ENCODE results near the gene SPOCK3.

SPOCK3 gene

DNA sequence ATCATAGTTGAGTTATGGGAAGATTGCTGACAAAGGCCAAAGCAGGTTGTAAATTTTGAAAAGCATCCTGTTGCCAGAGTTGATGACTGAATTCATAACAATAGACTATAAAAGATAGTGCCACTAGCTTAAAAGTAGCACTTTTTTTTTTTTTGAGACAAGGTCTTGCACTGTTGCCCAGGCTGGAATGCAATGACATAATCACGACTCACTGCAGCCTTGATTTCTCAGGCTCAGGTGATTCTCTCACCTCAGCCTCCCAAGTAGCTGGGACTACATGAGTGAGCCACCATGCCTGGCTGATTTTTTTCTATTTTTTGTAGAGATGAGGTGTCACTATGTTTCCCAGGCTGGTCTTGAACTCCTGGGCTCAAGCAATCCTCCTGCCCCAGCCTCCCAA is 122.7 kb downstream of the SPOCK3 start (continued):
- TF ChIP-seq CSRNP3 (CRISPR knock-in tag; IDR thresholded peaks at IDR 0.05) = no peak
- TF ChIP-seq ZC3H10 (CRISPR knock-in tag; IDR thresholded peaks at IDR 0.05) = no peak
- no peak for TF ChIP-seq TCF4 (CRISPR knock-in tag; IDR thresholded peaks at IDR 0.05; ENCODE audit: borderline replicate concordance)
- TF ChIP-seq ZFP3 (CRISPR knock-in tag; IDR thresholded peaks at IDR 0.05) = no peak

DNA sequence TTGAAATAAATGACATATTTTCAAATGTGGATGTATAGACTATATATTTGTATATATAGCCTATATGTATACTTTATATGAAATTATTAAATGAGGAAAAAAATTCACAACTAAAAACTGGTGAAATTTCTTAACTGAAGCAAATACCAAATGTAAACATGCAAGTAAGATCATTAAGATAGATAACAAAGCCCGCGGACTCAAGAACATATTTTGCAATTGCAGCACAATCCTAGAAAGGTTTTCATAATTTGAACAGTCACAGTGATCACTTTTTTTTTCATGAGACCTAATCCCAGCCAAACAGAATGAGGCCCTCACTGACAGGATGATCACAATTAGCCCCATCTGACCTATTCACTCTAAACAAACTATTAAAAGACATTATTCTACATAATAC is 123.2 kb downstream of the SPOCK3 start:
- no peak for TF ChIP-seq ESRRG (CRISPR knock-in tag; IDR thresholded peaks at IDR 0.05)
- no peak for TF ChIP-seq ARNTL (CRISPR knock-in tag; IDR thresholded peaks at IDR 0.05; ENCODE audit: borderline replicate concordance, low read depth)
- TF ChIP-seq RARB (CRISPR knock-in tag; IDR thresholded peaks at IDR 0.05) = no peak
- TF ChIP-seq CSRNP3 (CRISPR knock-in tag; IDR thresholded peaks at IDR 0.05) = no peak
- no peak for TF ChIP-seq GLIS3 (CRISPR knock-in tag; IDR thresholded peaks at IDR 0.05)
- ATAC-seq = no peak

DNA sequence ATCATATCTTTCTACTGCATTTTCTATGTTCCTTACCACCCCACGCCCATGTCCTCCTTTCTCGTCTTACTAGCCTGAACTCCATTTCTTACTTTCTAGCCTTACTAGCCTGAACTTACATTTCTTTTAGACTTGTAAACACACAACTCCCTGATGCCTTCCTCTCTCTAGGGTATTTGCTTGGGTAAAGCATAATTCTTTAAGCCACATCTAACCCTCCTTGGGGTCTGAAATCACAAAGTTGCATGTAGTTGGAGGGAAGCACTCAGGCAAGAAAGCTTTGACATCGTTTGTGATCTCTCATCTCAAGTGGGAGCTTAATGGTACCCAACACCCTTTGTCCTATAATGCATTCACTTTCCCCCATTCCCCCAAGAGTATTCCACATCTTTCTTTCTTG is 124.4 kb downstream of the SPOCK3 start:
- TF ChIP-seq ZNF70 (CRISPR knock-in tag; IDR thresholded peaks at IDR 0.05) (no peak), SNAI2 (CRISPR knock-in tag; IDR thresholded peaks at IDR 0.05) (no peak), PATZ1 (CRISPR knock-in tag; IDR thresholded peaks at IDR 0.05; ENCODE audit: borderline replicate concordance) (no peak), ARNTL (CRISPR knock-in tag; IDR thresholded peaks at IDR 0.05; ENCODE audit: borderline replicate concordance, low read depth) (no peak), ZFP30 (CRISPR knock-in tag; IDR thresholded peaks at IDR 0.05) (no peak), ISL1 (CRISPR knock-in tag; IDR thresholded peaks at IDR 0.05) (no peak), CSDC2 (CRISPR knock-in tag; IDR thresholded peaks at IDR 0.05) (no peak), CSRNP3 (CRISPR knock-in tag; IDR thresholded peaks at IDR 0.05) (no peak), RARB (CRISPR knock-in tag; IDR thresholded peaks at IDR 0.05) (no peak), ZC3H10 (CRISPR knock-in tag; IDR thresholded peaks at IDR 0.05) (no peak), ESRRG (CRISPR knock-in tag; IDR thresholded peaks at IDR 0.05) (no peak), ZNF8 (CRISPR knock-in tag; IDR thresholded peaks at IDR 0.05) (no peak), GLIS3 (CRISPR knock-in tag; IDR thresholded peaks at IDR 0.05) (no peak), ZFP3 (CRISPR knock-in tag; IDR thresholded peaks at IDR 0.05) (no peak), OSR1 (CRISPR knock-in tag; IDR thresholded peaks at IDR 0.05) (no peak)
- TF ChIP-seq, protein P1, sequence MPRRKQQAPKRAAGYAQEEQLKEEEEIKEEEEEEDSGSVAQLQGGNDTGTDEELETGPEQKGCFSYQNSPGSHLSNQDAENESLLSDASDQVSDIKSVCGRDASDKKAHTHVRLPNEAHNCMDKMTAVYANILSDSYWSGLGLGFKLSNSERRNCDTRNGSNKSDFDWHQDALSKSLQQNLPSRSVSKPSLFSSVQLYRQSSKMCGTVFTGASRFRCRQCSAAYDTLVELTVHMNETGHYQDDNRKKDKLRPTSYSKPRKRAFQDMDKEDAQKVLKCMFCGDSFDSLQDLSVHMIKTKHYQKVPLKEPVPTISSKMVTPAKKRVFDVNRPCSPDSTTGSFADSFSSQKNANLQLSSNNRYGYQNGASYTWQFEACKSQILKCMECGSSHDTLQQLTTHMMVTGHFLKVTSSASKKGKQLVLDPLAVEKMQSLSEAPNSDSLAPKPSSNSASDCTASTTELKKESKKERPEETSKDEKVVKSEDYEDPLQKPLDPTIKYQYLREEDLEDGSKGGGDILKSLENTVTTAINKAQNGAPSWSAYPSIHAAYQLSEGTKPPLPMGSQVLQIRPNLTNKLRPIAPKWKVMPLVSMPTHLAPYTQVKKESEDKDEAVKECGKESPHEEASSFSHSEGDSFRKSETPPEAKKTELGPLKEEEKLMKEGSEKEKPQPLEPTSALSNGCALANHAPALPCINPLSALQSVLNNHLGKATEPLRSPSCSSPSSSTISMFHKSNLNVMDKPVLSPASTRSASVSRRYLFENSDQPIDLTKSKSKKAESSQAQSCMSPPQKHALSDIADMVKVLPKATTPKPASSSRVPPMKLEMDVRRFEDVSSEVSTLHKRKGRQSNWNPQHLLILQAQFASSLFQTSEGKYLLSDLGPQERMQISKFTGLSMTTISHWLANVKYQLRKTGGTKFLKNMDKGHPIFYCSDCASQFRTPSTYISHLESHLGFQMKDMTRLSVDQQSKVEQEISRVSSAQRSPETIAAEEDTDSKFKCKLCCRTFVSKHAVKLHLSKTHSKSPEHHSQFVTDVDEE (CRISPR knock-in tag; IDR thresholded peaks at IDR 0.05) = no peak
- TF ChIP-seq, protein P2, sequence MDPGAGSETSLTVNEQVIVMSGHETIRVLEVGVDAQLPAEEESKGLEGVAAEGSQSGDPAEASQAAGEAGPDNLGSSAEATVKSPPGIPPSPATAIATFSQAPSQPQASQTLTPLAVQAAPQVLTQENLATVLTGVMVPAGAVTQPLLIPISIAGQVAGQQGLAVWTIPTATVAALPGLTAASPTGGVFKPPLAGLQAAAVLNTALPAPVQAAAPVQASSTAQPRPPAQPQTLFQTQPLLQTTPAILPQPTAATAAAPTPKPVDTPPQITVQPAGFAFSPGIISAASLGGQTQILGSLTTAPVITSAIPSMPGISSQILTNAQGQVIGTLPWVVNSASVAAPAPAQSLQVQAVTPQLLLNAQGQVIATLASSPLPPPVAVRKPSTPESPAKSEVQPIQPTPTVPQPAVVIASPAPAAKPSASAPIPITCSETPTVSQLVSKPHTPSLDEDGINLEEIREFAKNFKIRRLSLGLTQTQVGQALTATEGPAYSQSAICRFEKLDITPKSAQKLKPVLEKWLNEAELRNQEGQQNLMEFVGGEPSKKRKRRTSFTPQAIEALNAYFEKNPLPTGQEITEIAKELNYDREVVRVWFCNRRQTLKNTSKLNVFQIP (CRISPR knock-in tag; IDR thresholded peaks at IDR 0.05; ENCODE audit: borderline replicate concordance, low read depth) = no peak
- TF ChIP-seq, protein P3, sequence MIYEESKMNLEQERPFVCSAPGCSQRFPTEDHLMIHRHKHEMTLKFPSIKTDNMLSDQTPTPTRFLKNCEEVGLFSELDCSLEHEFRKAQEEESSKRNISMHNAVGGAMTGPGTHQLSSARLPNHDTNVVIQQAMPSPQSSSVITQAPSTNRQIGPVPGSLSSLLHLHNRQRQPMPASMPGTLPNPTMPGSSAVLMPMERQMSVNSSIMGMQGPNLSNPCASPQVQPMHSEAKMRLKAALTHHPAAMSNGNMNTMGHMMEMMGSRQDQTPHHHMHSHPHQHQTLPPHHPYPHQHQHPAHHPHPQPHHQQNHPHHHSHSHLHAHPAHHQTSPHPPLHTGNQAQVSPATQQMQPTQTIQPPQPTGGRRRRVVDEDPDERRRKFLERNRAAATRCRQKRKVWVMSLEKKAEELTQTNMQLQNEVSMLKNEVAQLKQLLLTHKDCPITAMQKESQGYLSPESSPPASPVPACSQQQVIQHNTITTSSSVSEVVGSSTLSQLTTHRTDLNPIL (CRISPR knock-in tag; IDR thresholded peaks at IDR 0.05; ENCODE audit: low read depth) = no peak

More for the DNA sequence above, 124.4 kb downstream of the SPOCK3 start:
- ATAC-seq = no peak
